ENCODE measurements around the gene ZNF214. TPM values are rescaled to one million over a fixed set of nuclear protein-coding genes. Genes with fewer than 3 reads are reported as not detected.

Gene ZNF214
- 5.1 and 9.9 TPM in 2 replicates for total RNA-seq

GRCh38 chr11:7020183-7020917, at the start of gene ZNF214, which contains the start of gene NLRP14:
TSS of gene ZNF214 (minus strand) at chr11:7020346. CDS start at chr11:7002835, 17,511 bp downstream.
TSS of gene NLRP14 (plus strand) at chr11:7020479. CDS start at chr11:7038587, 18,108 bp downstream.

Other genes starting within 250 kb of the ZNF214 start
- gene OR2AG2, start 248.4 kb downstream of the ZNF214 start, total RNA-seq, result 0.15 and 0.33 TPM in 2 replicates
- not detected in 2 replicates for gene OR2AG1, start 237.3 kb downstream of the ZNF214 start, total RNA-seq
- gene OR6A2, start 220.7 kb downstream of the ZNF214 start, total RNA-seq, result 0.17 and 0.73 TPM in 2 replicates
- gene OR10A5, start 174.7 kb downstream of the ZNF214 start, total RNA-seq, result not detected in 2 replicates
- not detected in 2 replicates for gene OR10A2, start 157.3 kb downstream of the ZNF214 start, total RNA-seq
- not detected in 2 replicates for gene OR10A4, start 143.7 kb downstream of the ZNF214 start, total RNA-seq
- 0.29 and 0.50 TPM in 2 replicates for gene OR2D2, start 127.8 kb downstream of the ZNF214 start, total RNA-seq
- not detected in 2 replicates for gene OR2D3, start 99.3 kb downstream of the ZNF214 start, total RNA-seq
- gene ZNF215, start 93.9 kb downstream of the ZNF214 start, total RNA-seq, result 2.3 and 6.5 TPM in 2 replicates
- 0.17 and 0.29 TPM in 2 replicates for gene NLRP14, start 133 bp upstream of the ZNF214 start, total RNA-seq
- gene RBMXL2, start 68.7 kb upstream of the ZNF214 start, total RNA-seq, result not detected in 2 replicates
- gene SYT9, start 231.6 kb upstream of the ZNF214 start, total RNA-seq, result not detected in 2 replicates